Coronary artery (tissue), 2 donors: ENCODE measurements around the gene TLK1.

Experiments
- DNase-seq: peaks from one replicate; pipeline ENCODE4 v3.0.0-alpha.2; 2017; ENCODE audit warnings: low spot score
- H3K27ac ChIP-seq, 2 donors: fragments of 200-600 bp; sonication (generic); one replicate each; pipeline ENCODE4 v1.5.1; 2016 to 2019
- H3K4me3 ChIP-seq: fragments of 200-600 bp; sonication (generic); 2 replicates; pipeline ENCODE4 v1.5.1; 2016; ENCODE audit warnings: mild to moderate bottlenecking, moderate library complexity
- TF ChIP-seq, protein P1 (sequence below): fragments of 200-600 bp; sonication (generic); IDR thresholded peaks from one replicate; pipeline ENCODE4 v1.5.1; 2019; ENCODE audit warnings: antibody characterized with exemption

Gene TLK1

DNA sequence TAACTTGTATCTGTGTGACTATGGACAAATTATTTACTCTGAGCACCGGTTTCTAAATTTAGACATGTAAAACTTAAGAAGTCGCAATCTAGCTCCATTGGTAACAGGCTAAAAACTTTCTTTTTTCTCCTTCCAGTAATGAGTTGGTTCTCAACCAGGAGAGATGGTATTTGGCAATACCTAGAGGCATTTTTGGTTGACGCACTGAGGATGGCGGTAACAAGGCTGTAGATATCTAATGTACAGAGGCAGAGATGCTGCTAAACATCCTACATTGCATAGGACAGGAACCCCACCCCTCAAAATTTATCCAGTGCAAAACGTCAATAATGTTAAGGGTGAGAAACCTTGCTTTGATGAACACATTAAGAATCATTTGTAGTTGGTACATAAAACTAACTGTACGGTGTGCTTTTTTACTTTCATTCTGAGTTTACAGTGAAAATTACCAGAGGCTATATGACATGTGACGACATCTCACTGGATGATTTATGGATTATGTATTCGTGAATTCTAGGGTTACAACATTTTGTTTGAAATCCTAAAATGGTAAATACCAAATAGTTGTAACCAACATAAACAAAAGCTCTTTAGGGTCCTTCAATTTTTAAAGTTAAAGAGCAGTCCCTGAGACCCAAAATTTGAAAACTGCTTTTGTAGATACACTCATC, 91.3 kb downstream of the TLK1 start:
- DNase-seq, result no peak
- H3K4me3 ChIP-seq, result no peak overlapping the region
- TF ChIP-seq, protein P1, sequence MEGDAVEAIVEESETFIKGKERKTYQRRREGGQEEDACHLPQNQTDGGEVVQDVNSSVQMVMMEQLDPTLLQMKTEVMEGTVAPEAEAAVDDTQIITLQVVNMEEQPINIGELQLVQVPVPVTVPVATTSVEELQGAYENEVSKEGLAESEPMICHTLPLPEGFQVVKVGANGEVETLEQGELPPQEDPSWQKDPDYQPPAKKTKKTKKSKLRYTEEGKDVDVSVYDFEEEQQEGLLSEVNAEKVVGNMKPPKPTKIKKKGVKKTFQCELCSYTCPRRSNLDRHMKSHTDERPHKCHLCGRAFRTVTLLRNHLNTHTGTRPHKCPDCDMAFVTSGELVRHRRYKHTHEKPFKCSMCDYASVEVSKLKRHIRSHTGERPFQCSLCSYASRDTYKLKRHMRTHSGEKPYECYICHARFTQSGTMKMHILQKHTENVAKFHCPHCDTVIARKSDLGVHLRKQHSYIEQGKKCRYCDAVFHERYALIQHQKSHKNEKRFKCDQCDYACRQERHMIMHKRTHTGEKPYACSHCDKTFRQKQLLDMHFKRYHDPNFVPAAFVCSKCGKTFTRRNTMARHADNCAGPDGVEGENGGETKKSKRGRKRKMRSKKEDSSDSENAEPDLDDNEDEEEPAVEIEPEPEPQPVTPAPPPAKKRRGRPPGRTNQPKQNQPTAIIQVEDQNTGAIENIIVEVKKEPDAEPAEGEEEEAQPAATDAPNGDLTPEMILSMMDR, result no peak
- no peak overlapping the region for H3K27ac ChIP-seq

DNA sequence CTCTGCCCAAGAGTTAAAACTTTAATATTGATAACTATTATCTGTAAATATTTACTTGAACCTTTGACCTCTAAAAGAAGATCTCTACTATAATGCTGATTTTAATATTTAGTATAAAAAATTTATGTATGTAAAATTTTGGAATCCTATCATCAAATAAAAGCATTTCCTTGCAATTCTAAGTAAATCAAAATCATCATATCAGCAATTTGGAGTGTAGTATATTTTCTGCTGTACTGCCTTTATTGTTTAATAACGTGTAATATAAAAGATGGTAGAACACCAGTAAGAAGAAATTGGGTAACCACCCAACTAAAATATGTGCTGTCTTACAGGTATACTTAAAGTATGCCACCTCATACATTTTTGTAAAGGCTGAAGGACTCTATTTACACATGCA, 94.6 kb downstream of the TLK1 start:
- TF ChIP-seq, protein P1, result no peak
- DNase-seq, result no peak
- Histone ChIP-seq H3K27ac (no peak overlapping the region), H3K4me3 (no peak overlapping the region)

DNA sequence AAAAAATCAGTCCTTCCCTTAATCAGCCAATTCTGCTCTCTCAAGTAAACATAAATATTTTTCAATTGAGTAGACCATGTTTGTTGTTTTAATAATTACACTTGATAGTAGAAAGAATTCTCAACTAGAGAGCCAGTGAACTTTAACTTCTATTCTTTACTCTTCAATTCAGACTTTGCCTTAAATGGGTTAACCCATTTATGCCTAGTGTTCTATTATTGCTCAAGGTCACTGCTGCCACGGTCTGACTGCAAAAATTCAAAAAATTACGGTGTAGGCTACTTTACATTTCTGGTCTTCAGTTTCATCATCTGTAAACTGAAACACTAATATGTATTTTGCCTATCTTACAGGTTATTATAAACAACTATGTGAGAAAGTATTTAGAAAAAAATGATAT, 103.1 kb downstream of the TLK1 start:
- TF ChIP-seq, protein P1, result no peak
- H3K27ac ChIP-seq, result no peak overlapping the region
- H3K4me3 ChIP-seq, result no peak overlapping the region
- no peak for DNase-seq

DNA sequence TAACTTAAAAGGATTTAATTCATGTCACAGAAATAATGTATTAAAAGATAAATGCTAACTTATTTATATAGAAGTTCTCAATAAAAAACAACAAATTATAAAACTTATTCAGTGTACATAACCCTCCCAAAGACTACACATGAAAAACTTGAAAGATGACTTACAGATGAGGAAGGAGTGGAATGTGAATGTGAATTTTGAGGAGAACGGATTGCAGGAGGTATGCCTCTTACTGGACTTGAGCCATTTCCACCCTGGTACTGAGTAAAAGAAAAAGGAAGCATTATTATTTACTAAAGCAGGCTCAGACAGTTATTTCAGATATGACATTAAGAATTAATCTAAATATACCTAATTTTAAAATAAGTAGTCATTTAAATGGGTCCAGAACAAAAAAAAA, 104.4 kb downstream of the TLK1 start:
- Histone ChIP-seq H3K4me3 (no peak overlapping the region), H3K27ac (no peak overlapping the region)
- no peak for DNase-seq
- TF ChIP-seq, protein P1, result no peak

DNA sequence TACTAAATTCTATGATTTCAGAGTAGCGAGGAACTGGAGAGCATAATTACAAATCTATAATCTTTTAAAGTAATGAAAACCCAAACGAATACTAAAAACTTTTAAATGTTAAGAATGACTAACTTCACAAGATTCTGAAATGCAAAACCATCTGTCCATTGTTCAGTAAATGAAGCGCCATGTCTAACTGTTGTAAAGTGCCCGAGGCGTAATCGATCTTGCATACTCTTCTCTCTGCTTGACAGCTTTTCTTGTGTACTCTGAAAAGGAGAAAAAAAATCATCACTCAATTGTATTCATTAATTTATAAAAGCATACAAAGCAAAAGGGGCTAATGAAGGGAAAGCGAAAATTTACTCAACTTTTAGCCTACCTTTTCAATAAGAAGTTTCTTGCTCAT, 111.0 kb downstream of the TLK1 start:
- no peak overlapping the region for H3K4me3 ChIP-seq
- no peak overlapping the region for H3K27ac ChIP-seq
- TF ChIP-seq, protein P1, result no peak
- DNase-seq, result no peak

DNA sequence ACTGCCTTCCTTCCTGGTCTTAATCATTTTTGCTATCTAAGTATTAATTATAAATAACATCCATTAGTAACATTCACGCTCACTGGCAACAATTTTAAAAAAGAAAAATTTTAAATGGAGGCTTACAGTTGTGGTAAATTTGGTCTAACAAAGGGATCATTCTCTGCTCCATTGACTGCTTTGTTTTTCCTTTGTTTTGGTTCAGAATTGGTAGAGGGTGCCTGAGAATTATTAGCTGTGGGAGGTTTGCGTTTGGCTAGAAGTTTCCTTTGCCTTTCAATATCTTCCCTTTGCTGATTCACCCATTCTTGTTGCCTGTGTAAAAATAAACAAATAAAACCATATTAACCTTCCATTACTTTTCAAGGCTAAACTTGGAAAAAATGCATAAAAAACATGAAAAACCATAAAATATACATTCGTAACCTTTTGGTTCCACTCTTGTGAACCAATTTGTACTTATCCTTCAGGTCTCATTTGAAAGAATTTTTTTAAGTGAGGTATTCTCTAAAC, 114.6 kb downstream of the TLK1 start:
- TF ChIP-seq, protein P1, result no peak
- Histone ChIP-seq H3K27ac (no peak overlapping the region), H3K4me3 (no peak overlapping the region)
- no peak for DNase-seq

DNA sequence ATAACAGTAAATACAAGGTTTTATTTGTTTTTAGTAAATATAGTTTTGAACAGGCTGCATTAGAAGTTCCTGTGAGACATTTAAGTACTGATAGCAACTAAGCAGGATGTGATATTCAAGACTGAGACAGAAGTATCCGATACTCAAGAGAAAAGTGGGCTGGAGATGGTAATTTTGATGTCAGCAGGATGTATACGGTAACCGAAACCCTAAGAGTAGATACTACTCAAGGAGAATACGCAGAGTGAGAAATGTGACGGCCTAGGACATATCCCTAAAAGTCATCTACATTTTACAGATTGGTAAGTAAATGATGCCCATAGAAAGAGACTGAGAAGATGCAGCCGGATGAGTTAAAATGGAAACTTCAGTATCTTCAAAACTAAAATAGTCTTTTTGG, 116.3 kb downstream of the TLK1 start:
- TF ChIP-seq, protein P1, result no peak
- H3K4me3 ChIP-seq, result no peak overlapping the region
- DNase-seq, result no peak
- no peak overlapping the region for H3K27ac ChIP-seq
